ENCODE measurements around the gene ACAA1.

ACAA1 gene

GRCh38 chr3:38124324-38125122 is 12.4 kb downstream of the ACAA1 start:
- no peak overlapping the region for H3K4me3 ChIP-seq (ENCODE audit: low read depth, low read length)
- no peak for DNase-seq (ENCODE audit: low read depth)
- no peak for TF ChIP-seq MYC (IDR thresholded peaks at IDR 0.05; ENCODE audit: low read depth, low read length)
- TF ChIP-seq, protein P1, sequence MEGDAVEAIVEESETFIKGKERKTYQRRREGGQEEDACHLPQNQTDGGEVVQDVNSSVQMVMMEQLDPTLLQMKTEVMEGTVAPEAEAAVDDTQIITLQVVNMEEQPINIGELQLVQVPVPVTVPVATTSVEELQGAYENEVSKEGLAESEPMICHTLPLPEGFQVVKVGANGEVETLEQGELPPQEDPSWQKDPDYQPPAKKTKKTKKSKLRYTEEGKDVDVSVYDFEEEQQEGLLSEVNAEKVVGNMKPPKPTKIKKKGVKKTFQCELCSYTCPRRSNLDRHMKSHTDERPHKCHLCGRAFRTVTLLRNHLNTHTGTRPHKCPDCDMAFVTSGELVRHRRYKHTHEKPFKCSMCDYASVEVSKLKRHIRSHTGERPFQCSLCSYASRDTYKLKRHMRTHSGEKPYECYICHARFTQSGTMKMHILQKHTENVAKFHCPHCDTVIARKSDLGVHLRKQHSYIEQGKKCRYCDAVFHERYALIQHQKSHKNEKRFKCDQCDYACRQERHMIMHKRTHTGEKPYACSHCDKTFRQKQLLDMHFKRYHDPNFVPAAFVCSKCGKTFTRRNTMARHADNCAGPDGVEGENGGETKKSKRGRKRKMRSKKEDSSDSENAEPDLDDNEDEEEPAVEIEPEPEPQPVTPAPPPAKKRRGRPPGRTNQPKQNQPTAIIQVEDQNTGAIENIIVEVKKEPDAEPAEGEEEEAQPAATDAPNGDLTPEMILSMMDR (IDR thresholded peaks at IDR 0.05; ENCODE audit: low read depth, low read length): no peak
- no peak for TF ChIP-seq POLR2A (IDR thresholded peaks at IDR 0.05; ENCODE audit: extremely low read depth, insufficient read length)
- TF ChIP-seq, protein P2, sequence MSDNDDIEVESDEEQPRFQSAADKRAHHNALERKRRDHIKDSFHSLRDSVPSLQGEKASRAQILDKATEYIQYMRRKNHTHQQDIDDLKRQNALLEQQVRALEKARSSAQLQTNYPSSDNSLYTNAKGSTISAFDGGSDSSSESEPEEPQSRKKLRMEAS (IDR thresholded peaks at IDR 0.05; ENCODE audit: low read depth, low read length): no peak

GRCh38 chr3:38122712-38123290 is 14.1 kb downstream of the ACAA1 start:
- no peak for TF ChIP-seq MYC (IDR thresholded peaks at IDR 0.05; ENCODE audit: low read depth, low read length)
- TF ChIP-seq, protein P1 (IDR thresholded peaks at IDR 0.05; ENCODE audit: low read depth, low read length): no peak
- TF ChIP-seq, protein P2 (IDR thresholded peaks at IDR 0.05; ENCODE audit: low read depth, low read length): no peak
- no peak for TF ChIP-seq POLR2A (IDR thresholded peaks at IDR 0.05; ENCODE audit: extremely low read depth, insufficient read length)
- no peak for DNase-seq (ENCODE audit: low read depth)

DNA sequence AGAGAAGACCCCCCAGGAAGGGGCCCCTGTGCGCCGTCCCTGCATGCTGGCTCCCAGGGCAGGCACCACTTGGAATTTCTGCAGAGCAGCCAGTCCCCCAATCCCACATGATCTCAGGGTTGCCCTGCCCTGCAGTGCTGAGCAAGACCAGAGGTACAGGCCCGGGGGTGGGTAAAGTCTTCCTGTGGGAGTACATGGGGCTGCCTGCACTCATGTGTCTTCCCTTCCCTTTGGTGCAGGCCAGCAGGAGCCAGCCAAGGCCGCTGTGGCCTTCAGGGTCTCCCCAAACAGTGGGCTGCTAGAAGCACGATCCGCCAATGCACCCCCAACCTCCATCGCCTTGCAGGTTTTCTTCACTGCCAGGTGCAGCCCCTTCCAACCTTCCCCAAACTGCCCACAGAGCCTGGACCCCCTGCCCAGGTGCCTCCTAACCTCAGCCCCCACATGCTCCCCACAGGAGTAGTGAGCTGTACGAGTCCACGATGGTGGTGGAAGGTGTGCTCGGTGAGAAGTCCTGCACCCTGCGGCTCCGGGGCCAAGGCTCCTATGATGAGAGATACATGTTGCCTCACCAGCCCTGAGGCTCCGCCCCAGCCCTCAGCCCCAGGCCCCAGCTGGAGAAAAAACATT is 15.0 kb downstream of the ACAA1 start:
- no peak for DNase-seq (ENCODE audit: low read depth)
- no peak overlapping the region for H3K4me3 ChIP-seq (ENCODE audit: low read depth, low read length)
- no peak for TF ChIP-seq MYC (IDR thresholded peaks at IDR 0.05; ENCODE audit: low read depth, low read length)
- TF ChIP-seq, protein P2 (IDR thresholded peaks at IDR 0.05; ENCODE audit: low read depth, low read length): no peak
- no peak for TF ChIP-seq POLR2A (IDR thresholded peaks at IDR 0.05; ENCODE audit: extremely low read depth, insufficient read length)
- TF ChIP-seq, protein P1 (IDR thresholded peaks at IDR 0.05; ENCODE audit: low read depth, low read length): no peak

More at GRCh38 chr3:38122712-38123290, 14.1 kb downstream of the ACAA1 start:
- H3K4me3 ChIP-seq (ENCODE audit: low read depth, low read length): no peak overlapping the region

DNA sequence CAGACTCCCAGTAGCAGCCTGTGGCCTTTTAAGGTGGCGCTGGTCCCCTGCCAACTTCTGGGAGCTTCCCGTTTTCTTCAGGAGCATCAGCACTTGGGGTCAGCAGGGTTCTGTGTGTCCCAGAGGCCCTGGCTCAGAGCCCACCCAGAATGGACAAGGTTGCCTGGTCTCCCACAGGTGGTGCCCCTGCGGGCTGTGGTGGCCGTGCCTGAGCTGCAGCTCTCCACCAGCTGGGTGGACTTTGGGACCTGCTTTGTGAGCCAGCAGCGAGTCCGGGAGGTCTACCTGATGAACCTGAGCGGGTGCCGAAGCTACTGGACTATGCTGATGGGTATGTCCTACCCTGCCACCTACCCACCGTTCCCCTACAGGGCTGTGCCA is 15.5 kb downstream of the ACAA1 start:
- no peak overlapping the region for H3K4me3 ChIP-seq (ENCODE audit: low read depth, low read length)
- no peak for DNase-seq (ENCODE audit: low read depth)
- TF ChIP-seq, protein P2 (IDR thresholded peaks at IDR 0.05; ENCODE audit: low read depth, low read length): no peak
- TF ChIP-seq POLR2A (IDR thresholded peaks at IDR 0.05; ENCODE audit: extremely low read depth, insufficient read length): no peak
- TF ChIP-seq MYC (IDR thresholded peaks at IDR 0.05; ENCODE audit: low read depth, low read length): no peak
- TF ChIP-seq, protein P1 (IDR thresholded peaks at IDR 0.05; ENCODE audit: low read depth, low read length): no peak

DNA sequence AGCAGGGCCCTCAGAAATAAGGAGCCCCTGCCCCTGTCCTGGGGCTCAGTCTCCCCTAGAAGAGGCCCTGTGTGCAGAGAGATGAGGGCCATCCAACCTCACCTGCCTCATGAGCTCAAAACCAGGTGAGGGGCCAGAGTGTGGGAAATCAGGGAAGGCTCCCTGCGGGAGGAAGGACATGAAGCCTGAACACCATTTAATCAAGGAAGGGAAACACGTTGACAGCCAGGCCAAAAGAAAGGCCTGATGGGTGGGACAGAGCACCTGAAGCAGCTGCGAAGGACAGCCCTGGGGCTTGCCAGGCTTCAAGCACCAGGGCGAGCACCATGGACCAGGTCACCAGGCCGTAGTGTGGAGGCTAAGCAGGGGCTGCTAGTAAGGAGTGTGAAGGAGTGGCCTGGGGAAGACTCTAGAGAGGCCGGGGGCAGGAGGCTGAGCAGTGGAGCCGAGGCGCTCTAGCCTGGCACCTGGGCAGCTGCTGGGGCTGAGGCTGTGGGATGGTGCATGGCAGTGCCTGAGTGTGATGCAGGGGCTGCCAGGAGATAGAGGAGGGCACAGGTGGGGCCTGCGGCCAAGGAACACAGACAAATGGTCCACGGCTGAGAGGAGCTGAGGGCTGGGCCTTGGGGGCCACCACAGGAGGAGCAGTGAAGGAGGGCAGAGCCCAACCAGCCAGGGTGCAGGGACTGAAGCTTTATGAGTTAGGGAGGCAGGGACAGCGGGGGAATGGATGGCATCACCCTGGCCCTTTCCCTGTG is 16.1 kb downstream of the ACAA1 start:
- TF ChIP-seq, protein P2 (IDR thresholded peaks at IDR 0.05; ENCODE audit: low read depth, low read length): no peak
- TF ChIP-seq MYC (IDR thresholded peaks at IDR 0.05; ENCODE audit: low read depth, low read length) (no peak), POLR2A (IDR thresholded peaks at IDR 0.05; ENCODE audit: extremely low read depth, insufficient read length) (no peak)
- TF ChIP-seq, protein P1 (IDR thresholded peaks at IDR 0.05; ENCODE audit: low read depth, low read length): no peak
- no peak overlapping the region for H3K4me3 ChIP-seq (ENCODE audit: low read depth, low read length)
- DNase-seq (ENCODE audit: low read depth): no peak
